HG02798 (cell line): ENCODE results near the gene B3GNT8.
"Not testable (repeated sequence)": the region's sequence is repeated elsewhere in the genome, so short reads cannot be mapped to it uniquely, and the experiment has no call there.

Source experiments
- ATAC-seq: cut with Tn5 transposase; IDR thresholded peaks from one replicate; pipeline ENCODE4 v1.9.1; 2021; ENCODE audit warnings: mild to moderate bottlenecking; ENCODE audit not compliant: unreplicated experiment, poor library complexity

Gene B3GNT8

DNA sequence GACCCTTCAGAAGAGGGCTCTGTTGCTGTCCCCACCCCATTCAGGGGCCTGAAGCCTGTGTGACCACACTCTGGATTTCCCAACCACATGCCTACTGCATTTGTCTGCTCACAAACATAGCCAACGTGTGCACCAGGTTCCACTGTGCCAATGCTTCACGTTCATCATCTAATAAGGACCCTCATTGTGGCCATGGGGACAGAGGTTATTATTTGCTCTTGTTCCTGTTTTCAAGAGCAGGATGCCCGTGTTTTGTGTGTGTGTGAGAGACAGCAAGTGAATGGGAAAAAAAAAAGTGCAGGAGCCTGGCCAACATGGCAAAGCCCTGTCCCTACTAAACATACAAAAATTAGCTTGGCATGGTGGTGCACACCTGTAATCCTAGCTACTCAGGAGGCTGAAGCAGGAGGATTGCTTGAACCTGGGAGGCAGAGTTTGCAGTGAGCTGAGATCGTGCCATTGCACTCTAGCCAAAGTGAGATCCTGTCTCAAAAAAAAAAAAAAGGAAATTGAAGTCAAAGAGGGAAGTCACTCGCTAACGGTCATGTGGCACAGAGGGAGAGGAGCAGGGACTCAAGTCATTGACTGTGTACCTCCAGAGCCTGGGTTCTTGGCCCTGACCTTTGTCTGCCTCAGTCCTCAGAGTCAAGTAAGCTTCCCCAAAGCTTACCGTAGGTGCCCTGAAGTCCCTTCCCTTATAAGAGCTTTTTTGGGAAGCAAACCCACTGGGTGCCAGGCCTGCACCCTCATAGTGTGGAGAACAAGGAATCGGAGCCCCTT is 6.9 kb downstream of the B3GNT8 start:
- ATAC-seq, result no peak

DNA sequence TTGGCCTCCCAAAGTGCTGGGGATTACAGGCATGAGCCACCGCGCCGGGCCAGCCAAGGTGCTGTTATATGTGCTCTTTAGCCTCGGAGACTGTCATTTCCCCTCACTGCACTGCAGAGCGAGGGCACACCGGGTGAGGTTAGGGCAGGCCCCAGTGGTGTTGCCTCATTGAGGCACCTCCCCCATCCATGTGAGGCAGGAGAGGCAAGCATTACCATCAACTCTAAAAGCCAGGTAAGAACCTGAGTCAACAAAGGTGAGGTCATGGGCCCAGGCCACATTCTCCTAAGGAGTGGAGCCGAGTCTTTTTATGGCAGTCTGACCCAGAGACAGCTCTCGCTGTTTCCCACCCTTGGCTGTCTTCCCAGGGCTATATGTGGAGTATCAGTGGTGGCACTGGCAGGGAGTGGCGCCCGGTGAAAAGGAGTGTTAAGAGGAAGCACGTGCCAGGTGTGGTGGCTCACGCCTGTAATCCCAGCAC is 10.9 kb downstream of the B3GNT8 start:
- ATAC-seq, result no peak

DNA sequence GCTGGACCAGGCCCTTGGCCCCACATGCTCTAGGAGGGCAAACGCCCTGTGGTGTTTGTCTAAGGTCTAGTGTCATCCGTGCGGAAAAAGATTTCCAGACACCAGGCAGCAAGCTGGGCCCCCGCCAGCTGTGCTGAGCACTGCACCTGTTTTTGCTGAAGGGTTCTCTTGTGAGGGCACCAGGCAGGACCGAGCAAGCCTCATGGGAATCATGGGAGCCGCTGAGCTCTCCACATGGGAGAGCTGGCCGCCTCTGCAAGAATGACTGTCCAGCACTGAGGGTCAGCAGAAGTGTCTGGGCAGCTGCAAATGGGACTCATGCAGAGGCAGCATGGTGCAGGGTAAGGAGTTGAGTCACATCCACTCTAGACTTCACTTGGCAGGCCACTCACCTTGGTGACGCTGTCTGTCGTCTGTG is 12.0 kb downstream of the B3GNT8 start:
- ATAC-seq, result no peak

DNA sequence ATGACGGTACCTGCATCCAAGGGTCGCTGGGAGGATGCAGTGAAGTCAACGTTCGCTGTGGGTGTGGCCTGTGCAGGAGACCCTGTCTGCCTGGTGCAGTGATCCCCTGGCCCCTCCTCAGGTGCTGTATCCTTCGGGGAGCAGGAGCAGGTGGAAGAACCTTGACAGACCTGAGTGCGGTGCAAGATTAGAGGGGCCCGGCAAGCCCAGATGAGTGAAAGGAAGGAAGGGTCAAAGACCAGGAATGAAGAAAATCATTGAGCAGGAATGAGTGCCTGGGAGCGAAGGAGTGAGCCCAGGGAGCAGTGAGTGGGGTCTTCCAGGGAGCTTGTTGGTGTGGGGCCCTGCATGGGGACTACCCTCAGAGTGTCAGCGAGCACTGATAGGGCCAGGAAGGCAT is 12.7 kb downstream of the B3GNT8 start:
- no peak for ATAC-seq

DNA sequence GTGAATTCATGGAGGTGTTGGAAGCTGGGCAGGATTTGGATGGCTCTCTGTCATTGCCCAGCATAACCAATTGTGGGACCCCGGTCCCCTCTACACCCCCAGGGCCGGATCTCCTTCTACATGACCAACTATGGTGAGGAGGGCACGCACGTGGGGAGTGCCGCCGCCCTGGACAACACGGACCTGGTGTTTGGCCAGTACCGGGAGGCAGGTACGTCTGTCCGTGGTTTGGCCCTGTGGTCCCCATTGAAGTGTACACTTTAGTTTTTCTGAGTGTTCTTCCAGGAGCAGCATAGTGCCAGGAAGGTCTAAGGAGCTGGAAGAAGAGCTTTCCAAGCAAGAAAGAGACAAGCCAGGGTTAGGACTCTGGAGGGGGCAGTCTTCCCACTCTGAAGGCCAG is 13.2 kb downstream of the B3GNT8 start:
- ATAC-seq, result no peak

DNA sequence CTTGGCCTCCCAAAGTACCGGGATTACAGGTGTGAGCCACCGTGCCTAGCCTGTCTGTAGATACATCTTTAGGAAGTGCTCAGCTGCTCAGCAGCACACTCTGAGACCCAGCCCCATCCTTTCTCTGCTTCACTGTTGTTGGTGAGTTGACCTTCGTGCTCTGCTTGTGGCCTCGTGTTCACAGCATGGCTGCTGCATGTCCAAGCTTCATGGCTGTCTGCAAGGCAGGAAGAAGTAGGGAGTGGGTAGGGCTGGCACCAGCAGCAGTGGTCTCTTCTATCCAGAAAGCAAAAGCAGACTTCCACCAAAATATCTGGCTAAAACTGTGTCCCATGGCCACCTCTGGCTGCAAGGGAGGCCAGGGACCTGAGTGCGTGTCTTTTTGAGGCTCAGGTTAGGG is 14.2 kb downstream of the B3GNT8 start:
- ATAC-seq, result no peak

DNA sequence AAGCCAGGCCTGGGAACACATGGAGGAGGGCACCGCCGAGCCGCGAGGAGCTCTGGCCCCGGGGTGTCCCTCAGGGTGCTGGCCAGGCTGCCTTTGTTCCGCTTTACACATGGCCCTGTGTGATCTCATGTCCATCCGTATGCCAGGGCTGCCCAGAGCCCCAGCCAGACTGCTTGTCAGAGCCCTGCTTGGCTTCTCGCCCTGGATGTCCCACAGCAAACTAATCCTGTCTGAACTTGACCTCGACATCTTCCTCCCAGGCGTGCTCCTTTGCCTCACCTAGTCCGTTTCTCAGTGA is 15.3 kb downstream of the B3GNT8 start:
- ATAC-seq, result no peak

DNA sequence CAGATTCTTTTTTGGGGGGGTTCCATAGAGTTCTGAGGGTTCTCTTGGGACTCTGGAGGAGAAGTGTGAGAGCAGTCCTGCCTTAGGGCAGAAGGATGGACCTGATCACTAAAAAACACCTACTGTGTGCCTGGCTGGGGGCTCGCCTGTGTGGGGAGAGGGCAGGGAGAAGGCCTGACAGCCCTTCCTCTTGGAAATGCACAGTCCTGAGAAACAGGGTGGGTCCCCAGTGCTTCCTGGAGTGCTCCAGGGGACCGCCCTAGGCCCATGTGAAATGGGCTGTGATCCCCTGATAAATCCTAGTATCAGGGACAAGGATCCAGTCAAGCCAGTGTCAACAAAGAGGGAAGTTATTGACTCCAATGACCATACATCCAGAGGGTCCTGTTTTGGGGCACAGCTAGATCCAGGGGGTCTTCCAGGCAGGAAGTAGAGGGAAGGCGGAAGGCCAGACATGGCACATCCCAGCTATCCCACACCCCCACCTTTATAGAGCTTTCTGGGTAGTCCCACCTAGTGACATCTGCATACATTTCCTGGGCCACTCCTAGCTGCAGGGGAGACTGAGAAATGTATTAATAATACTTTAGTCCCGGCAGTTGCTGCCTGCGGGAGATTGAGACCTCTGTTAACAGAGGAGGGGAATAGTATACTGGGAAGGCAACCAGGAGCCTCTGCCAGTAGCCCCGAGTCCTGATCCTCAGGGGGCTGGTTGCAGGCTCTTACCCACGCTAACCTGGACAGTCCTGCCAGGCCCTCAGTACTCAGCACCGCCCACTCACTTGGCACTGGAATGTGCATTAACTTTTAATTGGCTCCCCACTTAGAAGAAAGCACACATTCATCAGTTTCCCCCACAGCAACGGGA is 15.8 kb downstream of the B3GNT8 start:
- no peak for ATAC-seq

DNA sequence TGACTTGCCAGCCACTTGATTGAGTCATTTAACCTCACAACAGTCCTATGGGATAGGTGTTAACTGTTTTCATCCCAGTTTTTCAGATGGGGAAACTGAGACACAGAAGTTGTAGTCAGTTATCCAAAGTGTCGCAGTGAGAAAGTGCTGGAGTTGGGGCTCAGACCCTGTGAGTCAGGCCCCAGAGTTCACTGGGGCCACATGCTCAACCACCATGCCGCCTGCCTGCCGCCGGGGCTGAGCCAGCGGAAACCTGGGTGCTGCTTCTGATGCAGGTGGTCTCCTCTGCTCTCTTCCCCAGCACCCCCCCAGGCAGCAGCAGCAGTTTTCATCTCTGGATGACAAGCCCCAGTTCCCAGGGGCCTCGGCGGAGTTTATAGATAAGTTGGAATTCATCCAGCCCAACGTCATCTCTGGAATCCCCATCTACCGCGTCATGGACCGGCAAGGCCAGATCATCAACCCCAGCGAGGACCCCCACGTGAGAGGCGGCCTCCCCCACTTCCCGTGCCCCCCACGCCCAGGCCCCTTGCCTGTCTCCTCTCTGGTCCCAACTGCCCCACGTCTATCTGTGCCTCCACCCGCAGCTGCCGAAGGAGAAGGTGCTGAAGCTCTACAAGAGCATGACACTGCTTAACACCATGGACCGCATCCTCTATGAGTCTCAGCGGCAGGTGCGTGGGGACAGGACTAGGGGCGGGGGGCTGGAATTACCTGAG is 16.7 kb downstream of the B3GNT8 start:
- no peak for ATAC-seq

DNA sequence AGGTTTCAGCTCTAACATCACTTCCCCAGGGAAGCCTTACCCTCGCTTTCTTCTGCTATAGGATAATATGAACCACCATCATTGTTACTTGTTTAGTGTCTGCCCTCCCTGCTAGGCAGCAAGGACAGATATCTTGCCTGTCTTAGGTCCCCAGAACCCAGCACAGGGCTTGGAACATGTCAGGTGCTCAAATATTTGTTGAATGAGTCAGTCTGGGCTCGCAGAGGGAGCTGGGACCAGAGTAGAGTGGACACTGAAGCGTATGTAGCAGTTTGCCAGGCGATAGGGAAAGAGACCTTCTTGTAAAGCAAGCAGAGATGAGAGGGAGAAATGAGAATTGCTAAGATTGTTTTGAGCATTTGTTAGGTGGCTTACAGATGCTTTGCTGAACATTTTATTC is 17.9 kb downstream of the B3GNT8 start:
- no peak for ATAC-seq

DNA sequence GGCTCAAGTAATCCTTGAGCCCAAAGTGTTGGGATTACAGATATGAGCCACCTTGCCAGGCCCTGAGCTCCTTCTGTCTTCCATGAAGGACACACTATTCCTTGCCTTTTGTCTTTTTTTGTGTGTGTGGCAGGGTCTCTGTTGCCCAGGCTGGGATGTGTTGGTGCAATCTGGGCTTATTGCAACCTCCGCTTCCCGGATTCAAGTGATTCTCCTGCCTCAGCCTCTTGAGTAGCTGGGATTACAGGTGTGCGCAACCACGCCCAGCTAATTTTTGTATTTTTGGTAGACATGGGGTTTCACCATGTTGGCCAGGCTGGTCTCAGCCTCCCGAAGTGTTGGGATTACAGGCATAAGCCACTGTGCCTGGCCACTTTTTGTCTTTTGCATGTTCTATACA is 18.3 kb downstream of the B3GNT8 start:
- ATAC-seq, result not testable (repeated sequence)

DNA sequence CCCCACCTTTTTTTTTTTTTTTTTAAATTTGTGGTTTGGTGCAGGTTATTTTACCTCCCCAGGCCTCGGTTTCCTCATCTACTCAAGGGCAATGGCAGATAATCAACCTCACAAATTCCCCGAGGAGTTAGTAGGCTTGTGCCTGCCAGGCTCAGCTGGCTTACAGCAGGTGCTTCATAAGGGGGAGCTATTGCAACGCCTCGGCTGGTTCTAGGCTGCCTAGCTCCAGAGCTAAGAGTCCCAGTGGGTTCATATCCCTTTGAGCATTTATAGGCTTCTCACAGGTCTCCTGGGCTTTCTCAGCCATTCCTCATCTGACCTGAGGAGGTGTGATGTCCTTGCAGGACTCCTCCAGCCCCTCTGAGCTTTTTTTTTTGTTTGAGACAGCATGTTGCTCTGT is 18.9 kb downstream of the B3GNT8 start:
- ATAC-seq, result no peak

DNA sequence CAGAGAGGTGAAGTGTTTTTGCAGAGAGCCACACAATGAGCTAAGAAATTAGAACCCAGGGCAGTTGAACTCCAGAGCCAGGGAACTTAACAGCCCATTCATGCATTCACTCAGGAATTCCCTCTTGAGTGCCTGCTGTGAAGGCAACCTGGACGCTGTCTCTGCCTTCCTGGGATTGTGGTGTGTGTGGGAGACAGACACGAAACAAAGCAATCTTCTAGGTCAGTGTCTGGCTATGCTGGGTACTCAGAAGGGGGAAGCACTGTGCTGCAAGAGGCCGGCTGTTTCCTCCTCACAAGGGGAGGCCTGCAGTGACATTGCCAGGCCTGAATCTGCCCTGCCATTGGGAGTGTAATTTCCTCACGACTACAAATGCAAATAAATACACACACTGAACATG is 19.9 kb downstream of the B3GNT8 start:
- no peak for ATAC-seq

DNA sequence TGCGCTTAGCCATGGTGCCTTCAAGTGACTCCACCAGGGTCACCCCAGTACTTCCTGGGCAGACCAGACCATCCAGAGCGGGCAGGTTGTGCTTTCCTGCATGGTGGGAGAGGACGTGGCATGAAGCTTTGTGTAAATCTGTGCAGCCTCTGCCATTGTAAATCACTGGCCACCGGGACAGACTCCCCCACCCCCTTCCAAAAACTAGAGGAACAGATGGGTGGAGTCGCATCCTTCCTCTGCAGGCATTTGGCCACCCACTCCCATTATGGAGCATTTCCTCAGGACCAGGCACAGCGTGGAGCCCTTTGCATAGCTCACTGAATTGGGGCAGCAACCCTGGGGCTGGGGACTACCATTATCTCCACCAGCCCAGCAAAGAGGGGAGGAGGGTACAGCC is 21.4 kb downstream of the B3GNT8 start:
- ATAC-seq, result no peak

DNA sequence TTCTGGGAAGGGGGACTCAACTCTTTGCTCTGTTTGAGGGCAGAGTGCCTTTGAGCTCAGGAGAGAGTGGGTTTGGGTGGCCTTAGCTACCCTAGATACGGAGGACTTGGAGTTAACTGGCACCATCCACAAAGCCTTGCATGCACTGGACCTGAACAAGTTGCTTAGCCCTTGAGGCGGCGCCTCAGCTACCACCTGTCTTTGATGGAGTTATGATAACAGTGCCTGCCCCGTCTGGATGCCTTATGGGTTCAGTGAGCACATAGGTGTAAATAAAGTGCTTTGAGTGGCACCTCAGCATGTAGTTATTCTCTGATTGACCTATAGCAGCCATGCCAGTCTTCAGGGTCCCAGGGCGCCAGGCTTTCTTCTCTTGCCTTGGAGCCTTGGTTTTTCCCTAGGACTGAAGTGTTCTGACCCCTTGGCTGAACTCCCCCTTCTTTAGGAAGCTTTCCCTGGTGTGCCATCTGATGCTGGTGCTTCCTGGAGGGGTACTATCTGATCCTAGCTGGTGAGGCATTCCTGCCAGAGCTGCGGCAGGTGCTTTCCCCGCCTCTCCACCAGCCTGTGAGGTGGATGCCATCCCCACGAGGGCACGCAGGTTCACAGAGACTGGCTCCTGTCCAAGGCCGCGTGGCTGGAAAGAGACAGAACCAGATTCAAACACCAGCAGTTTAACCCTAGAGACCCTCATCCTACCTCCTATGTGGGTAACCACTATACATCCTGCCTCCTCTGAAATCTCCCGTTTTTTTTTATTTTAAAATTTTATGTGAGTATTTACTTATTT is 23.8 kb downstream of the B3GNT8 start:
- no peak for ATAC-seq

DNA sequence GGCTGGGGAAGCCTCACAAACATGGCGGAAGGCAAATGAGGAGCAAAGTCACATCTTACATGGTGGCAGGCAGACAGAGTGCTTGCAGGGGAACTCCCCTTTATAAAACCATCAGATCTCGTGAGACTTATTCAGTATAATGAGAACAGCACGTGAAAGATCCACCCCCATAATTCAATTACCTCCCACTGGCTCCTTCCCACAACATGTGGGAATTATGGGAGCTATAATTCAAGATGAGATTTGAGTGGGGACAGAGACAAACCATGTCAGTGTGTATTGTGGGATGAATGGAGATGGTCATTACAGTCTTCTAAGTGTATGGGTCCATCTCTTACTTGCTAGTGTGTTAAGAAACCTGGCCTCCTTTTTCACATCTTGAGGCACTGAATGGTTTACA is 25.2 kb downstream of the B3GNT8 start:
- ATAC-seq, result no peak

DNA sequence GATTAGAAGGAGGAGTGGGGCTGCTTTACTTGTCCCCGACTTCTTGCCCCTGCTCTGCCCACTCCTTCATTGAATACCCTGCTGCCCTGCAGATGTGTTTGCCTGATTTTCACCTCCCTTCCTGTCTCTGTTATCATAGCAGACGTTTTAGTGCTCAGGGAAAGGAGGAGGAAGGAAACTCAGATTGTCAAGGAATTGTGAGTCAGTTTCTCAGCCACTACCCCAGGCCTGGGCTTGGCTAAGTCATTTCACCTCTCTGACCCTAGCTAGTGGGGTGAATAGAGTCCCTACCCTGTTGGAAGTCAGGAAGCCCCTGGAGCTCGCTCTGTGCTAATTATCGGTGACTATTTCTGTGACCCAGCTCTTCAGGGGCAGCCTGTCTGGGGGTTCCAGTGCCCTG is 25.7 kb downstream of the B3GNT8 start:
- no peak for ATAC-seq

DNA sequence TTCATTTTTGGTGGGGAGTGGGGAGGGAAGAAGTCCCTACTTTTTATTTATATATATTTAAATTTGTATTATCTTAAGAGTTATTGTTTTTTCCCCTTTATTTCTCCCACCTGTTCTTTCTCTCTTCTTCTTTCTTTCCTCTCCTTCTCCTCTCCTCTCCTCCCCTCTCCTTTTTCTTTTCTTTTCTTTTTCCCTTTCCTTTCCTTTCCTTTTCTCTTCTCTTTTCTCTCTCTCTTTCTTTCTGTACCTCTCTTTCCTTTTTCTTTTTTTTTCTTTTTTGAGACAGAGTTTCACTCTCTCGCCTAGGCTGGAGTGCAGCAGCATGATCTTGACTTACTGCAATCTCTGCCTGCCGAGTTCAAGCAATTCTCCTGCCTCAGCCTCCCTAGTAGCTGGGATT is 27.6 kb downstream of the B3GNT8 start:
- ATAC-seq, result no peak

DNA sequence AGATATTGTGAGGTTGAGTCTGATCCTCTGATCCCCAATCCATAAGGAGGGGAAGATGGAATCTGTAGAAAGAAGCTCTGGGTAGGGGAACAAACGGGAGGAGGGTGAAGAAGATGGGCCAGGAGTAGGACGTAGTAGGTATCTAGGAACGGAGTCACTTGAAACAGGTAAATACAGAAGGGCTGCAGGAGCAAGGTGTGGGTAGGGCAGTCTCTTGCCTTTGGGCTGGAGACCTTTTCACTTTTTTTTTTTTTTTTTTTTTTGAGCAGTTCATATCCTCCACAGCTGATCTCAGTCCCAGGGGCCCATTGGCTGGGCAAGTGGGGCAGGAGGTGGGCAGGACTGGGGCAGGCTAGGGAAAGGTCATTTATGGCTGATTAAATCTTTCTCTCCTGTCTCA is 28.1 kb downstream of the B3GNT8 start:
- ATAC-seq, result no peak

DNA sequence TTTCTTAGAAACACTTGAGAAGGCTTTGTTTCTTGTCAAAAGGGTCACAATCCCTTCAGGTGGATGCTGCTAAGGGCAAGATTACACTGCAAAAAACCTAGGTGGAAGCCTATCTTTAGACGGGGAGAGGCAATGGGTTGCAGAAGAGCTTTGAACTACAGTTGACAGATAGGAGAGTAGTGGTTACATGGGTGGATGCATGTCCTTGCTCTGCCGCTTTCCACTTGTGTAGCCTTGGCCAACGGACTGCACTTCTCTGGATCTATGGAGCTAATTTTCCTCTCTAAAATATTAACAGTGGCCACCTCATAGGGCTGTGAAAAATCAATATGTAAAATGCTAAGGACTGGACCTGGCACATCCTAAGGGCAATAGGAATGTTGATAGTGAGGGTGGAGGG is 28.6 kb downstream of the B3GNT8 start:
- ATAC-seq, result no peak
